KMS-11 (cell line): ENCODE results near the gene NUDCD3.

ENCODE experiments used
- H2AFZ ChIP-seq: fragments of 200-600 bp; sonication (generic); 2 replicates; pipeline ENCODE4 v1.6.1; 2016; ENCODE audit warnings: antibody characterized with exemption, mixed run types, low read depth
- H3K27ac ChIP-seq: fragments of 200-600 bp; sonication (generic); 2 replicates; pipeline ENCODE4 v1.6.1; 2016; ENCODE audit warnings: mild to moderate bottlenecking, mixed run types
- H3K27me3 ChIP-seq: fragments of 200-600 bp; sonication (generic); 2 replicates; pipeline ENCODE4 v1.6.1; 2017; ENCODE audit warnings: mild to moderate bottlenecking, low read depth, mixed run types, moderate library complexity; ENCODE audit not compliant: insufficient read depth
- H3K36me3 ChIP-seq: fragments of 200-600 bp; sonication (generic); 2 replicates; pipeline ENCODE4 v1.6.1; 2017; ENCODE audit warnings: mild to moderate bottlenecking, mixed run types; ENCODE audit not compliant: insufficient read depth
- H3K4me1 ChIP-seq: fragments of 200-600 bp; sonication (generic); 2 replicates; pipeline ENCODE4 v1.6.1; 2016; ENCODE audit warnings: mild to moderate bottlenecking, low read depth, mixed run types; ENCODE audit not compliant: poor library complexity, severe bottlenecking
- H3K4me2 ChIP-seq: fragments of 200-600 bp; sonication (generic); 2 replicates; pipeline ENCODE4 v1.7.0; 2016; ENCODE audit warnings: mild to moderate bottlenecking, mixed run types
- H3K4me3 ChIP-seq: fragments of 200-600 bp; sonication (generic); IDR thresholded peaks from 2 replicates; pipeline ENCODE4 v1.6.1; 2017; ENCODE audit warnings: low read depth, low read length, mixed read lengths; ENCODE audit not compliant: insufficient read depth
- H3K79me2 ChIP-seq: fragments of 200-600 bp; sonication (generic); 2 replicates; pipeline ENCODE4 v1.6.1; 2016; ENCODE audit warnings: low read depth, mixed run types; ENCODE audit not compliant: insufficient read depth
- H3K9ac ChIP-seq: fragments of 200-600 bp; sonication (generic); 2 replicates; pipeline ENCODE4 v1.6.1; 2016; ENCODE audit warnings: mild to moderate bottlenecking, mixed run types
- H4K20me1 ChIP-seq: fragments of 200-600 bp; sonication (generic); 2 replicates; pipeline ENCODE4 v1.6.1; 2016; ENCODE audit warnings: mild to moderate bottlenecking, mixed run types; ENCODE audit not compliant: insufficient read depth
- CTCF ChIP-seq: fragments of 200-600 bp; sonication (generic); conservative IDR thresholded peaks from 2 replicates; pipeline ENCODE4 v1.6.1; 2017; ENCODE audit warnings: low read depth, mild to moderate bottlenecking, antibody characterized with exemption, low read length, moderate library complexity, mixed read lengths

The NUDCD3 gene

GRCh38 chr7:44461387-44461786 is 29.1 kb downstream of the NUDCD3 start:
- Histone ChIP-seq H3K4me3 (no peak overlapping the region), H4K20me1 (no peaks in the 10 kb centered on the region), H3K27me3 (no peaks in the 10 kb centered on the region), H3K4me1 (peaks cover 44% of the 10 kb centered on the region), H3K36me3 (no peaks in the 10 kb centered on the region), H2AFZ (no peak overlapping the region), H3K27ac (no peak overlapping the region), H3K4me2 (peak overlapping the region; percentile 61; the same call in 1 of the 2 replicates), H3K9ac (no peak overlapping the region), H3K79me2 (peaks cover 21% of the 10 kb centered on the region; the same call in 1 of the 2 replicates)
- TF ChIP-seq CTCF = no peak

- H4K20me1 ChIP-seq = no peaks in the 10 kb centered on the region
- no peak for TF ChIP-seq CTCF
- H3K4me1 ChIP-seq = peaks cover 44% of the 10 kb centered on the region
- peak overlapping the region; percentile 15; the same call in 1 of the 2 replicates for H3K27ac ChIP-seq
- no peak overlapping the region for H2AFZ ChIP-seq
- no peaks in the 10 kb centered on the region for H3K27me3 ChIP-seq
- no peak overlapping the region for H3K4me3 ChIP-seq
- no peaks in the 10 kb centered on the region for H3K36me3 ChIP-seq
- H3K4me2 ChIP-seq = peak overlapping the region; percentile 61
- H3K9ac ChIP-seq = no peak overlapping the region
- peaks cover 21% of the 10 kb centered on the region; the same call in 1 of the 2 replicates for H3K79me2 ChIP-seq
Observed at GRCh38 chr7:44460325-44460724, 30.1 kb downstream of the NUDCD3 start.

GRCh38 chr7:44455155-44455554 is 35.3 kb downstream of the NUDCD3 start:
- H3K79me2 ChIP-seq = peaks cover 6% of the 10 kb centered on the region; the same call in 1 of the 2 replicates
- no peaks in the 10 kb centered on the region for H4K20me1 ChIP-seq
- H3K27me3 ChIP-seq = no peaks in the 10 kb centered on the region

GRCh38 chr7:44454348-44454747 is 36.1 kb downstream of the NUDCD3 start:
- Histone ChIP-seq H3K79me2 (peaks cover 6% of the 10 kb centered on the region; the same call in 1 of the 2 replicates), H3K9ac (no peak overlapping the region), H3K27me3 (no peaks in the 10 kb centered on the region), H3K4me1 (peaks cover 3% of the 10 kb centered on the region), H3K27ac (no peak overlapping the region), H4K20me1 (no peaks in the 10 kb centered on the region), H3K4me2 (no peak overlapping the region), H3K4me3 (no peak overlapping the region), H2AFZ (no peak overlapping the region), H3K36me3 (no peaks in the 10 kb centered on the region)
- TF ChIP-seq CTCF = no peak

More at GRCh38 chr7:44455155-44455554, 35.3 kb downstream of the NUDCD3 start:
- H3K4me3 ChIP-seq = no peak overlapping the region
- no peak overlapping the region for H3K4me2 ChIP-seq
- no peak for TF ChIP-seq CTCF
- no peak overlapping the region for H2AFZ ChIP-seq
- no peak overlapping the region for H3K27ac ChIP-seq
- no peaks in the 10 kb centered on the region for H3K36me3 ChIP-seq
- H3K9ac ChIP-seq = no peak overlapping the region
- peaks cover 11% of the 10 kb centered on the region for H3K4me1 ChIP-seq
